ENCODE data around the gene CLDND1.

Gene CLDND1

DNA sequence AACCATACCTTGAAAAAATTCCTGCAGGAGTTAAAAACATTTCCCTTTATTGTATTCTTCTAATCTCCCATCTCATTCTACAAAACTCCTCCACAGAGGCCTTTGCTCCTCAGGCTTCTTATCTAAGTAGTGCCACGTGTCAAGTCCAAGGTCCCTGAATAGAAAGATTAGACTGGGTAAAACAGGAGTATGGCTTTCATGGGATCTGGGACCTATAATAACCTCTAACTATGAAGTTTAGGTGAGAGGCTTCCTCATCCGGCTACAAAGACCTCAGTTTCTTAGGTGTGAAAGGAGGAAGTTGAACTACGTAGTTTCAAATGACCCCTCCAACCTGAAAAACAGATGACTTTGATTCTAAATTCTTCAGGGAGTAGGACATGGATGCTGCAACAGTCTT is 29.1 kb upstream of the CLDND1 start:
- H3K4me3 ChIP-seq (ENCODE audit: low read depth, low read length) = no peak overlapping the region
- TF ChIP-seq, protein P1, sequence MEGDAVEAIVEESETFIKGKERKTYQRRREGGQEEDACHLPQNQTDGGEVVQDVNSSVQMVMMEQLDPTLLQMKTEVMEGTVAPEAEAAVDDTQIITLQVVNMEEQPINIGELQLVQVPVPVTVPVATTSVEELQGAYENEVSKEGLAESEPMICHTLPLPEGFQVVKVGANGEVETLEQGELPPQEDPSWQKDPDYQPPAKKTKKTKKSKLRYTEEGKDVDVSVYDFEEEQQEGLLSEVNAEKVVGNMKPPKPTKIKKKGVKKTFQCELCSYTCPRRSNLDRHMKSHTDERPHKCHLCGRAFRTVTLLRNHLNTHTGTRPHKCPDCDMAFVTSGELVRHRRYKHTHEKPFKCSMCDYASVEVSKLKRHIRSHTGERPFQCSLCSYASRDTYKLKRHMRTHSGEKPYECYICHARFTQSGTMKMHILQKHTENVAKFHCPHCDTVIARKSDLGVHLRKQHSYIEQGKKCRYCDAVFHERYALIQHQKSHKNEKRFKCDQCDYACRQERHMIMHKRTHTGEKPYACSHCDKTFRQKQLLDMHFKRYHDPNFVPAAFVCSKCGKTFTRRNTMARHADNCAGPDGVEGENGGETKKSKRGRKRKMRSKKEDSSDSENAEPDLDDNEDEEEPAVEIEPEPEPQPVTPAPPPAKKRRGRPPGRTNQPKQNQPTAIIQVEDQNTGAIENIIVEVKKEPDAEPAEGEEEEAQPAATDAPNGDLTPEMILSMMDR (IDR thresholded peaks at IDR 0.05; ENCODE audit: control insufficient read depth, extremely low read depth, insufficient read depth) = no peak
- DNase-seq (ENCODE audit: low read depth) = no peak

DNA sequence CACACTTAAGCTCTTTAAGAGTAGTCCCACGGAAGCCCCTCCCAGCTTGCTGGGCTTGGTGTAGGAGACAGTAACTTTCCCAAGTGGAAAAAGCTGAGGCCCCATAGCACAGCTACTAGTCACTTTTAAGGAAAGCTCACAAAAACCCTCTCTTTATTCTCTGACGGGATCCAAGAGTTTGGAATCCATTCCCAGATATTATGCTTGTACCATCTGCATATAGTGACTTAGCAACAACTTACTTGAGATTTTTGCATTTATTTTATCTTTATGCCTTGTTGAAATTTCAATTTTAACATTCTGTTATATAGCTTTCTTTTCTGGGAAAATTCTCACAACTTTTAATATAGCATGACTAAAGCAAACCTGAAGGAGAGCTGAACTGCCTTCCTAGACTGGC is 28.5 kb upstream of the CLDND1 start:
- no peak overlapping the region for H3K4me3 ChIP-seq (ENCODE audit: low read depth, low read length)
- DNase-seq (ENCODE audit: low read depth) = no peak
- TF ChIP-seq, protein P1 (IDR thresholded peaks at IDR 0.05; ENCODE audit: control insufficient read depth, extremely low read depth, insufficient read depth) = no peak

DNA sequence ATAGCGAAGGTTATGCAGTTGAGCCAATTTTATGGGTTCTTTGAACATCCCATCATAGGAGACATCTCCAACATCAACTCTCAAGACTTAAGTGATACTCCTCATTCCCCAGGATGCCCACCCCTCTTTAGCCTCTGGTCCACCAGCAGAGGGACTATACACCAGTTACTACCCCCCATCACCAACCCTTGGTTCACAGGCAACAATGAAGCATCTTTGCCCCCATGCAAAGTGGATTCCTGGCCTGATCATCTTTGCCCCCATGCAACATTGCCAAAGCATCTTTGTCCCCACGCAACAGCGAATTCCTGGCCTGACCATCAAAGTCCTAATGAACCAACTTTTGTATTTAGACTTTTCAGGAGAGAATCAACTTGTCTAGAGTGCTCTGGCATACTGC is 28.1 kb upstream of the CLDND1 start:
- H3K4me3 ChIP-seq (ENCODE audit: low read depth, low read length) = no peak overlapping the region
- TF ChIP-seq, protein P1 (IDR thresholded peaks at IDR 0.05; ENCODE audit: control insufficient read depth, extremely low read depth, insufficient read depth) = no peak
- no peak for DNase-seq (ENCODE audit: low read depth)

DNA sequence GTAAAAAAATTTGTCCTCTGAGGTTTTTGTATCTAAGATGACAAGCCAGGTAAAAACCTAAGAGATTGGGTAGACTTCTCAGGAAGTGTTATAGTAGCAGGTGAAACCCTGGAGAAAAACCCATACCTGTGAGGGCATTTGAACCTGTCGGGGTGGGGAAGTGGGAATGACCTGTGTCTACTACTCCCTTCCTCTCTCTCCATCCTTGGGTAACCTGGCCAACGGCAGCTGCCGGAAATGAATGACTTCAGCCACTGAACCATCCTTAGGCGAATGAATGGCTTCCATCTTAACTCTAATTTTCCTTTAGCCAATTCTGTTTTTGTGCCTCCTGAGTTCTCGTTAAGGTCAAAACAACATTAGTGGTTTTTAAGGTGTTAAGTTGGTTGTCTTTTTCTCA is 25.8 kb upstream of the CLDND1 start:
- no peak overlapping the region for H3K4me3 ChIP-seq (ENCODE audit: low read depth, low read length)
- TF ChIP-seq, protein P1 (IDR thresholded peaks at IDR 0.05; ENCODE audit: control insufficient read depth, extremely low read depth, insufficient read depth) = no peak
- no peak for DNase-seq (ENCODE audit: low read depth)

DNA sequence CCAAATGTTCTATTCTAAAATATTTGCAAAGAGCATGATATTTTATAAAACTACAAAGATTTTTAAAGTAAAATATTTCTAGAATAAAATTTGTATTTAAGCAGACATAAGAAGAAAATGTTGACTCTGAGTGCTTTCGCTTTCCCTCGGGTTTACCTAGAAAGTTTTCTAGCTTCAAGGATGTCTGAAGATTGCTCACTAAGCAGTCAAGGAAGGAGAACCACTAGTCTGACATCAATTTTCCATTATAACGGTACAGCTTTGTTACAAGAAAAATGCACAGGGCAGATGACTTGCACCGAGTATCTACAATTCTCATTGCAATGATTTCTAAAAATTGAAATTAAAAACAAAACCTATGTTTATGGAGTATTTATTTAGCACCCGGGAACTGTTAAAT is 23.2 kb upstream of the CLDND1 start:
- H3K4me3 ChIP-seq (ENCODE audit: low read depth, low read length) = no peak overlapping the region
- TF ChIP-seq, protein P1 (IDR thresholded peaks at IDR 0.05; ENCODE audit: control insufficient read depth, extremely low read depth, insufficient read depth) = no peak
- no peak for DNase-seq (ENCODE audit: low read depth)

DNA sequence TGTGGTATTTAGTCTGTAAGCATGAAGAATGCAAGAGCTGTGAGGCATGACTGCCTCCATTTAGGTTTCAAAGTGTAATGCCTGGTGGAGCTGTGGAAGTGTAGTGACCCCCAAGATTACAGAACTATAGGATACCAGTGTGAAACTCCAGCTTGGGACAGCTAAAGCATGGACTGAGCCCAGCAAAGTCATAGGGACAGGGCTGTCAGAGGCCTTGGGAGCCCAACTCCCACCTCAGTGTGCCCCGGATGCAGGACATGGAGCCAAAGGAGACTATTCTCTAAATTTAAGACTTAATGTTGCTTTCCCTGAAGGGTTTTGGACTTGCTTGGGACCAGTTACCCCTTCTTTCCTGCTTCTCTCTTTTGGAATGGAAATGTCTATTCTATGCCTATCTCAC is 19.9 kb upstream of the CLDND1 start:
- no peak overlapping the region for H3K4me3 ChIP-seq (ENCODE audit: low read depth, low read length)
- TF ChIP-seq, protein P1 (IDR thresholded peaks at IDR 0.05; ENCODE audit: control insufficient read depth, extremely low read depth, insufficient read depth) = no peak
- no peak for DNase-seq (ENCODE audit: low read depth)

DNA sequence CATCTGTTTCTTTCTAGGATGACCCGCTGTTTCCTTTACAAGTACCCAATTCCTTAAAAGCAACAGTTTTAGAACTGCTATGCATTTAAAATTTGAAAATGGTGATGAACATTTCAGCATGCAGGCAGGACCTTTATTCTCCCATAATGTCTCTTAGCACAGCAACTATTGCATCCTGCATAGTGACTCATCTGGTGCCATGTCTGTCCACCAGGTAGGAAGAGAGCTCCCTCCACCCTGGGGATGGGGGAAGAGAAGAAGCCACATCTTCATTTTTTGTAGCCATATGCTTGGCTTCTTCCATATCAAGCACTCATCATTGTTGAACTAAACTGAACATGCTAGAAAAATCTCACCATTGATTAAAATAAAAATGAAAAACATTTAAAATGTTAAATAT is 19.0 kb upstream of the CLDND1 start:
- TF ChIP-seq, protein P1 (IDR thresholded peaks at IDR 0.05; ENCODE audit: control insufficient read depth, extremely low read depth, insufficient read depth) = no peak
- DNase-seq (ENCODE audit: low read depth) = no peak
- no peak overlapping the region for H3K4me3 ChIP-seq (ENCODE audit: low read depth, low read length)

Measured in LNCaP clone FGC (cell line).